Duodenal mucosa (tissue), 2 donors: Measurements from ENCODE around the gene PRKAG1.

ENCODE experiments used
- H3K27ac ChIP-seq: one replicate; pipeline ENCODE4 v1.7.0; 2013; ENCODE audit warnings: low read depth, low read length
- H3K27me3 ChIP-seq, 2 donors: one replicate each; pipeline ENCODE4 v1.7.0; 2013; ENCODE audit warnings: low read length in 2 of 2, control low read depth in 1 of 2; ENCODE audit not compliant: insufficient read depth in 2 of 2, control insufficient read depth in 1 of 2
- H3K36me3 ChIP-seq, 2 donors: one replicate each; pipeline ENCODE4 v1.7.0; 2013; ENCODE audit warnings: low read length in 2 of 2, control low read depth in 1 of 2; ENCODE audit not compliant: insufficient read depth in 2 of 2, control insufficient read depth in 1 of 2
- H3K4me1 ChIP-seq, 2 donors: one replicate each; pipeline ENCODE4 v1.7.0; 2013; ENCODE audit warnings: low read length in 2 of 2, control low read depth in 1 of 2; ENCODE audit not compliant: insufficient read depth in 2 of 2, control insufficient read depth in 1 of 2
- H3K4me3 ChIP-seq, 2 donors: one replicate each; pipeline ENCODE4 v1.7.0; 2013; ENCODE audit warnings: low read length in 2 of 2, low read depth in 1 of 2
- H3K9ac ChIP-seq, 2 donors: one replicate each; pipeline ENCODE4 v1.7.0; 2013; ENCODE audit warnings: low read length in 2 of 2, low read depth in 1 of 2
- H3K9me3 ChIP-seq, 2 donors: one replicate each; pipeline ENCODE4 v1.7.0; 2013; ENCODE audit warnings: low read length in 2 of 2, control low read depth in 1 of 2; ENCODE audit not compliant: control insufficient read depth in 1 of 2

The PRKAG1 gene

DNA sequence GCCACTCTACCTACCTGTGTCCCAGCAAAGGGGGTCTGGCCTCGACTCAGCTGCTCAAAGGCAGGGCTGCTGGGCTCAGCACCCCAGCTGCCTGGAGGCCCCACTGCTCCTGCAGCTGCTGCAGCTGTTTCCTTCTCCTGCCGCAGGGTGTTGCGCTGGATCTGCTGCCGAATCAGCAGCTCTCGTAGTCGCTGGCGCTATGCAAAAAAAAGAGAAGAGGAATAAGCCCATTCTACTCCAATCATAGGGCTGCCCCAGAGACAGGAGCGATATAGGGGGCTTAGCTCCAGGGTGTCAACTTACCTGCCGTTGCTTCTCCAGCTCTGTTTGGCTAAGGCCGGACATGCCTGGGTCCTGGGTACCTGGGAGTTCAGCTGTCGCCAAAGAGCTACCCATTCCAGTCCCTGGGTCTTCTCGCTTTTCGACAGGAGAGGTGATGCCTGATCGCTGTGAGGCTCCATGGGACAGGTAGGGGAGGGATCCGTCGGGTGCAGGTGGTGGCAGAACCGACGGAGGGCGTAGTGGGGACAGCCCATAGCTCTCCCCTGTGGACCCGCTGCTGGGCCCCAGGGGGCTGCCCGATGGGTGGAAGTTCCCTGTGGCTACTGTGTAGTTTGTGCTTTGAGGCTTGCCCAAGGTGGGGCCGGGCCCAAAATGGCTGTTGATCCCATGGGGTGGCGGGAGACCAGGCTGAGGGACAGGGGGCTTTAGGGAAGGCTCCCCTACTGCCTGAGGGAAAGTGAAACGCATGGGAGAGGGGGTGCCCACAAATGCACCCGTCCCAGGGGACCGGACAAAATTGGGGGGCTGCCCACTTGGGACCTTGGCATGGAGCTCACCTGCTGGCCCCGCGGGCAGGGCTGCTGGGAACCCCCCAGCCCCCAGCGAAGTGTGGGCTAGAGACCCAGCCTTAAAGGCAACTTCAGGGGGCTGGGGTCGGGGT lies 21.1 kb upstream of the PRKAG1 start:
- Histone ChIP-seq H3K9me3 (no peaks in the 10 kb centered on the region), H3K27me3 (no peaks in the 10 kb centered on the region), H3K4me1 (no peaks in the 10 kb centered on the region), H3K9ac (no peak overlapping the region), H3K36me3 (peaks cover 64 to 93% of the 10 kb centered on the region in 2 donors), H3K27ac (no peak overlapping the region), H3K4me3 (no peak overlapping the region)

DNA sequence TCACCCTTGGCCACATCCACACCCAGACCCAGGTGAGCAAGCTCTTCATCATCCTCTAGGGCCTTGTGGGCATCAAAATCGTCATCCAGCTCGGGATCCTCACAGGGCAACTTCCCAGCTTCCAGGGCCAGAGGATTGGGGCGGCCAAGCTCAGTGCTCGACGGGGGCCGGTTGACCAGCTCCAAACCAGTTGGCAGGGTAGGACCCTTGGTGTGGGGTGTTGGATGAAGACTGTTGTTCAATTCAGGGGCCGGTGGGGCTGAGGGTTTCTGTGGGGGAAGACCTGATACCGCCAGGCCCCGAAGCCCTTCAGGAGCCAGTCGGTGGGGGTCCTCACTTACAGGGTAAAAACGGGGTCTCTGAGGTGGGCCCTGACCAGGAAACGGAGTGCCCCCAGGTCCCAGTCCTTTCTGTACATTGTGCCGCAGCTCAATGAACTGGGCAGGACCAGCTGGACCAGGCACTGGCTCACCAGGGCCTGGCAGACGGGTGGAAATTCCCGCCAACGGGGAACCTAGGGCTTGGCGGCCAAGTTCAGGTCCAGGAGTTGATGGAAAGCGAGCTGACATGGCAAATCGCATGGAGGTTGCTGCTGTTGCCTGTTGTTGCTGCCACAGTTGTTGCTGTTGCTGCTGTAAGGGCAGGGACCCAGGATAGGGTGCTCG lies 19.8 kb upstream of the PRKAG1 start:
- no peaks in the 10 kb centered on the region for H3K27me3 ChIP-seq
- no peak overlapping the region for H3K4me3 ChIP-seq
- H3K9ac ChIP-seq = no peak overlapping the region
- H3K4me1 ChIP-seq = no peaks in the 10 kb centered on the region
- H3K9me3 ChIP-seq = no peaks in the 10 kb centered on the region
- H3K36me3 ChIP-seq = peaks cover 64 to 93% of the 10 kb centered on the region in 2 donors
- no peak overlapping the region for H3K27ac ChIP-seq

- Histone ChIP-seq H3K9ac (no peak overlapping the region), H3K9me3 (no peaks in the 10 kb centered on the region), H3K4me1 (no peaks in the 10 kb centered on the region), H3K36me3 (peaks cover 64 to 92% of the 10 kb centered on the region in 2 donors), H3K27ac (no peak overlapping the region), H3K27me3 (no peaks in the 10 kb centered on the region), H3K4me3 (no peak overlapping the region)
Measured at GRCh38 chr12:49037947-49038237, 19.3 kb upstream of the PRKAG1 start.

DNA sequence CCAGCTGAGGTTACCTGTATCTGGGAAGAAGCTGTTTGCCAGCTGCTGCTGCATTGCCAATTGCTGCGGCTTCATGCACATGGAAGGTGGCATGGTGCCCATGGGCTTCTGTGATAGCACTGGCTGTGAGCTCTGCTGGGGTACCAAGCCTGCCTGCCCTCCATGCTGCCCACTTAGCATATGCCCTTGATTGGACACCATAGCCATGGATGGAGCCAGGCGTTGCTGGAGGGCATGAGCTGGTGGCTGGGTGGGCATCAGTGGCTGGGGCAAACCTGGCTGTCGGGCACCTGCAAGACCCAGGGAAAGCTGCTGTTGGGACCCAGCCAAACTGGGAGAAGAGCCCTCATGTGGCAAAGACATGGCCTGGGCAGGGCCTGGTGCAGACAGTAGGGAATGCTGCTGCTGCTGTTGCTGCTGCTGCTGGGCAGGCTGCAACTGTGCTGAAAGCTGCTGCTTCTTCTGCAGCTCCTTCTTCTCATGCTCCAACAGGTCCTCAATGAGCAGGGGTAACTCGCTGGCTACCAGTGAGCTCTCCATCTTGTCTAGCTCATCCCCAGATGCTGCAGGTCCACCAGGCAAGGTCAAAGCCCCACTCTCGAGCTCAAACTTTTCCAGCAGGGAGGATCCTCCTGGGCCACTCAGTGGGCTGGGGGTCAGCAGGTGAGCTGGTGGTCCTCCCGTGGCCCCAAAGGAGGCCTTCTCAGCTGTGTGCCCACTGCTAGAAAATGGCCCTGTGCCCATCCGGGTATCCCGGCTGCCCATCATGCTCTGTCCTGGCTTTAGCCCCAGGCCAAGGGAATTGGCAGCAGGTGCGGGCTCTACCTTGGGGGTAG lies 18.8 kb upstream of the PRKAG1 start:
- Histone ChIP-seq H3K27ac (no peak overlapping the region), H3K27me3 (no peaks in the 10 kb centered on the region), H3K9ac (no peak overlapping the region), H3K36me3 (peaks cover 63 to 92% of the 10 kb centered on the region in 2 donors), H3K4me1 (no peaks in the 10 kb centered on the region), H3K4me3 (no peak overlapping the region), H3K9me3 (no peaks in the 10 kb centered on the region)

DNA sequence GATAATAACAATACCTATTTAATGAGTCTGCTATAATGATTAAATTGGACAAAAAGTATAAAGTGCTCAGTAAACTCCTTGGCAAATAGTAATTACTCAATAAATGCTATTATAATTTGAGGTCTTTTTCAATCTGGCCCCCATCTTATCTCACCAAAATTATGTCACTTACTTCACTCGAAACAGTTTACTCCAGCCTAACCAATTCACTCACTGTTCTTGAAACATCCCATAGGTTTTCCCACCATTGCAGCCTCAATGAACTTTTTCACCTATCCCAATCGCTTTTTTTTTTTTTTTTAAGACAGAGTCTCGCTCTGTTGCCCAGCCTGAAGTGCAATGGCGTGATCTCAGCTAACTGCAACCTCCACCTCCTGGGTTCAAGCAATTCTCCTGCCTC lies 17.5 kb upstream of the PRKAG1 start:
- no peak overlapping the region for H3K4me3 ChIP-seq
- H3K27ac ChIP-seq = no peak overlapping the region
- no peaks in the 10 kb centered on the region for H3K9me3 ChIP-seq
- no peaks in the 10 kb centered on the region for H3K27me3 ChIP-seq
- peaks cover 67 to 92% of the 10 kb centered on the region in 2 donors for H3K36me3 ChIP-seq
- no peaks in the 10 kb centered on the region for H3K4me1 ChIP-seq
- H3K9ac ChIP-seq = no peak overlapping the region

- H3K27me3 ChIP-seq = no peaks in the 10 kb centered on the region
- no peaks in the 10 kb centered on the region for H3K4me1 ChIP-seq
- no peak overlapping the region for H3K27ac ChIP-seq
- no peak overlapping the region for H3K9ac ChIP-seq
- peaks cover 65 to 86% of the 10 kb centered on the region in 2 donors for H3K36me3 ChIP-seq
- H3K4me3 ChIP-seq = no peak overlapping the region
- H3K9me3 ChIP-seq = no peaks in the 10 kb centered on the region
Measured at GRCh38 chr12:49034286-49034622, 15.7 kb upstream of the PRKAG1 start.

DNA sequence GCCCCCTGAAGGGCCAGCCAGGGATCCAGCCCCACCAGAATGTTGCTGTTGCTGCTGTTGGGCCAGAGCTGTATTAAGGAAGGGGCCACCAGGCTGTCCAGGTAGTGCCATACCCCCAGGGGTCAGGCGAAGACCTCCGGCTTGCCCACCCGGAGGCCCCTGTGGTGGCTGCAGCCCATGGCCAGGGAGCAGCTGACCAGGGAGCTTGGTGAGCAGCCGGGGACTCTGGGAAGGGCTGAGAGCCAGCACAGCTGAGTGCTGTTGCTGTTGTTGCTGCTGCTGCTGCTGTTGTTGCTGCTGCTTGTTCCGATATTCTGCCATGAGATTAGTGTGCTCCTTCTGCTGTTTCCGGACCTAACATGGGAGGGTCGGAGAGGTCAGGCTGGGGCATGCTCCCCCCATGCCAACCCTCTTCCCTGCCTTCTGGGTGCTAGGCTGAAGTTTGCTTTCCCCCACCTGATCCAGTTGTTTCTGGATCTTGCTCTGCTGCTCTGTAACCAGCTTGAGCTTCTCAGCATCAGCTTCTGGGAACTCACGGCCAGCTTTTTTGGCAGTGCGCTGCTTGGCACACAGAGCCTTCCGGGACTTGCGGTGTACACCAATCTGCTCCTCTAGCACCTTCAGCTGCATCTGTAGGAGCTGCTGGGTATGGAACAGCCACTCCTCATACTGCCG lies 15.2 kb upstream of the PRKAG1 start:
- H3K27ac ChIP-seq = no peak overlapping the region
- no peaks in the 10 kb centered on the region for H3K9me3 ChIP-seq
- H3K4me1 ChIP-seq = no peaks in the 10 kb centered on the region
- no peaks in the 10 kb centered on the region for H3K27me3 ChIP-seq
- no peak overlapping the region for H3K4me3 ChIP-seq
- H3K36me3 ChIP-seq = peaks cover 66 to 86% of the 10 kb centered on the region in 2 donors
- no peak overlapping the region for H3K9ac ChIP-seq

- H3K9ac ChIP-seq = no peak overlapping the region
- peaks cover 64 to 86% of the 10 kb centered on the region in 2 donors for H3K36me3 ChIP-seq
Measured at GRCh38 chr12:49032679-49033447, 14.3 kb upstream of the PRKAG1 start.

DNA sequence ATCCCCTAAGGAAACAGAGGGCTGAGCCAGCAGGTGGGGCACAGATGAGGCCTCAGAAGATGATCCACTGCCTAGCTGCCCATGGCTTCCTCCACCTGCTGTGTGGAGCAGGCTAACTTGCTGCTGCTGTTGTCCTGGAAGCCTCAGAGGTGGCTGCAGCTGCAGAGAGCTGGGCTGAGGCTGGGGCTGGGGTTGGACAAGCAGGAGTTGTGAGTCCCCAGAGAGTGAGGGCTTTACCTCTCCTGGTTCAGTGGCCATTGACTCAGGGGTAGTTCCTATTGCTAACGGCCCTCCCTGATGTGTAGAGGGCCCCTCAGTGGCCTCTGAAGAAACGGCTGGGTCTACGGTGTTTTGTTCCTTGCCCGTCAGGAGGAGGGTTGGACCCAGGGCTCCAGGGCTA lies 13.7 kb upstream of the PRKAG1 start:
- no peak overlapping the region for H3K9ac ChIP-seq
- no peak overlapping the region for H3K27ac ChIP-seq
- H3K9me3 ChIP-seq = no peaks in the 10 kb centered on the region
- peaks cover 61 to 86% of the 10 kb centered on the region in 2 donors for H3K36me3 ChIP-seq
- H3K4me3 ChIP-seq = no peak overlapping the region
- H3K4me1 ChIP-seq = no peaks in the 10 kb centered on the region
- H3K27me3 ChIP-seq = no peaks in the 10 kb centered on the region

More at GRCh38 chr12:49032679-49033447, 14.3 kb upstream of the PRKAG1 start:
- Histone ChIP-seq H3K27me3 (no peaks in the 10 kb centered on the region), H3K9me3 (no peaks in the 10 kb centered on the region), H3K4me3 (no peak overlapping the region), H3K4me1 (no peaks in the 10 kb centered on the region), H3K27ac (no peak overlapping the region)
